ENCODE measurements around the gene GRIFIN.

GRCh38 chr7:2471022-2471329, 5.2 kb downstream of the GRIFIN start:
- TF ChIP-seq EZH2phosphoT487 (IDR thresholded peaks at IDR 0.05; ENCODE audit: insufficient read depth, low read depth) = no peak
- TF ChIP-seq EZH2 (IDR thresholded peaks at IDR 0.05; ENCODE audit: insufficient read depth, poor library complexity, severe bottlenecking) = no peak

Measured in GM23248 (cell line).